Measurements from ENCODE around the gene UROC1. TPM values are rescaled to one million over a fixed set of nuclear protein-coding genes. Genes with fewer than 3 reads are reported as not detected.

Gene UROC1
- total RNA-seq, 2 donors from 2014 or later = not detected

DNA sequence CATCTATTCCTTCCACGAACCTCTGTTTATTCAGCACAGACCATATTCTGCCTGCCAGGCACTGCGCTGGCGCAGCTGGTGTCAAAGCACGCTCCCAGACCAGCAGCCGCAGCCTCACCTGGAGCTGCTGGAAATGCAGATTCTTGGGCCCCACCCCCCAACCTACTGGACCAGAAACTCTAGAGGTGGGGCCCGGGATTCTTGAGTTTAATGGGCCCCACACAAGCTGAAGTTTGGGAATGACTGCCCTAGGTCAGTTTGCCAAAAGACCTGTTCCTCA is 13.4 kb upstream of the UROC1 start:
- Histone ChIP-seq H3K4me3 (no peak overlapping the region), H3K9ac (ENCODE audit: low read depth in 2 of 2, low read length in 2 of 2) (no peak overlapping the region), H3K27me3 (no peaks in the 10 kb centered on the region), H3K36me3 (no peaks in the 10 kb centered on the region), H3K9me3 (no peaks in the 10 kb centered on the region), H3K27ac (no peak overlapping the region), H3K4me1 (no peaks in the 10 kb centered on the region)
- intact Hi-C loops (cut with DNase I) = no loop called here
- TF ChIP-seq, protein P1, sequence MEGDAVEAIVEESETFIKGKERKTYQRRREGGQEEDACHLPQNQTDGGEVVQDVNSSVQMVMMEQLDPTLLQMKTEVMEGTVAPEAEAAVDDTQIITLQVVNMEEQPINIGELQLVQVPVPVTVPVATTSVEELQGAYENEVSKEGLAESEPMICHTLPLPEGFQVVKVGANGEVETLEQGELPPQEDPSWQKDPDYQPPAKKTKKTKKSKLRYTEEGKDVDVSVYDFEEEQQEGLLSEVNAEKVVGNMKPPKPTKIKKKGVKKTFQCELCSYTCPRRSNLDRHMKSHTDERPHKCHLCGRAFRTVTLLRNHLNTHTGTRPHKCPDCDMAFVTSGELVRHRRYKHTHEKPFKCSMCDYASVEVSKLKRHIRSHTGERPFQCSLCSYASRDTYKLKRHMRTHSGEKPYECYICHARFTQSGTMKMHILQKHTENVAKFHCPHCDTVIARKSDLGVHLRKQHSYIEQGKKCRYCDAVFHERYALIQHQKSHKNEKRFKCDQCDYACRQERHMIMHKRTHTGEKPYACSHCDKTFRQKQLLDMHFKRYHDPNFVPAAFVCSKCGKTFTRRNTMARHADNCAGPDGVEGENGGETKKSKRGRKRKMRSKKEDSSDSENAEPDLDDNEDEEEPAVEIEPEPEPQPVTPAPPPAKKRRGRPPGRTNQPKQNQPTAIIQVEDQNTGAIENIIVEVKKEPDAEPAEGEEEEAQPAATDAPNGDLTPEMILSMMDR (IDR thresholded peaks at IDR 0.05) = no peak
- DNase-seq = no peak

DNA sequence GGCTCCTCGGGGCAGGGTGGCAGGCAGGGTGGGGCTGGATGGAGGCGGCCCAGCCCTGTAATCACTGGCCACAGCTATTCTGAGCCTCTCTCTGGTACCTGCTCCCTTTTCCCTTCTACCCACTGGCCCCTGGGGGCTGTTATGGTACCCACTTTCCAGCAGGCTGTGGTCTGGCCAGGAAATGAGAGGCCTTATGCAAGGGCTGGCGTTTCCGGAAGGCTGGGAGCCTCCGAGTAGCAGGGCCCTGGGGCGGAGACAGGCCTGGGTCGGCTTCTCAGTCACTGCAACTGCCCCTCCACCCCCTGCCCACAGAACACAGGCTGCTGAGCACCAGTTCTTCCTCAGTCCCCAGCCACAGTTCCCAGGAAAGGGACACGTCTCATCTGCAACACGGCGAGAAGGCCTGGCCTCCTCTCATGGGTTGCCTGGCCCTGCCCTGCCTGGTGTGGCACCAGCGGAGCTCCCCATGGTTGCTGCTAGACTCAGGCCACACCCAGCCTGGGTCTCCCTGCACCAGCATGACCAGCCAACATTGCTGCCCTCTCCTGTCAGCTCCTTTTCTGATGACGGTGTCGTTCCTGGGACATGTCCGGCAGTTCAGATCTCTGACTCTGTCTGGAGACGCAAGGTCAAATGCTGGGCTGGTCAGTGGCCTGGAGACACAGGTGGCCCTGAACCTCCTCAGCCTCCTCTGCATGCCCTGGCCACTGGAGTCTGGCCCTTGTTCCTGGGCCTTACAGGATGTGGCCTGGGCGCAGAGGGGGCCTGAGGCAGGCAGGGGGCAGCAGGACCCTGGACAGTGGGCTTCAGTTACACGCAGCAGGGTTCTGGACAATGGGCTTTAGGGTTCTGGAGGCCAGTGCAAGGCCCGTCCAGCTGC is 12.8 kb upstream of the UROC1 start:
- no peaks in the 10 kb centered on the region for H3K4me1 ChIP-seq
- no peak overlapping the region for H3K27ac ChIP-seq

DNA sequence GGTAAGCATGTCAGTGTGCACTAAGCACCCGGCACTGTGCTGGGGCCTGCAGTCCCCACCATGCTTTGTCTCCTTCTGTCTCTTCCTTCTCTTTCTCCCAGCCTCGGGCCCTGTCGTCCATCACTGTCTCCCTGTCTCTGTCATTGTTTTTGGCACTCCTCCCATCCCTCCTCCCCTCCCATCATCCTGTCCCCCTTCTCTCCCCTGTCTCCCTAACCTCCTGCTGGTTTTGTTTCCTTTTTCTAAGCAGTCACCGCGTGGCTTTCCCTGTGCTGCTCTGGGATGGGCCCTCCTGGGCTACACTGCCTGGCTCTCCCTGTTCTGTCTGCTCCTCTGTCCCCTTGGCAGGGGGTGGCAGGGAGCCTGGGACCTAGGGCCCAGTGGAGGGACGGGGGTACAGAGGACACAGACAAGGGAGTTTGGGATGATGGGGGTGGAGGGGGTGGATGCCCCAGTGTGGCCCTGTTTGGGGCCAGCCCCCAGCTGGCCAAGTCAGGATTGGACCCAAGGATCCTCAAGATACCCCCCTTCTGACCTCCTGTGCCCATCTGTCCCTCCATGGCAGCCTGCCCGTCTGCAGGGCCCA is 12.1 kb upstream of the UROC1 start:
- TF ChIP-seq, protein P1 (IDR thresholded peaks at IDR 0.05) = no peak
- H3K27me3 ChIP-seq = no peaks in the 10 kb centered on the region
- no peak overlapping the region for H3K4me3 ChIP-seq
- no peak overlapping the region for H3K27ac ChIP-seq
- H3K4me1 ChIP-seq = no peaks in the 10 kb centered on the region
- DNase-seq = no peak
- H3K36me3 ChIP-seq = no peaks in the 10 kb centered on the region
- intact Hi-C loops (cut with DNase I) = loop anchor here (10.0 kb wide), 2 partner anchors 125 to 1015 kb away; partner anchors contain the start of gene TXNRD3
- H3K9ac ChIP-seq (ENCODE audit: low read depth in 2 of 2, low read length in 2 of 2) = no peak overlapping the region
- H3K9me3 ChIP-seq = no peaks in the 10 kb centered on the region

More for the DNA sequence above, 12.8 kb upstream of the UROC1 start:
- Histone ChIP-seq H3K9ac (ENCODE audit: low read depth in 2 of 2, low read length in 2 of 2) (no peak overlapping the region), H3K9me3 (no peaks in the 10 kb centered on the region), H3K27me3 (no peaks in the 10 kb centered on the region), H3K4me3 (no peak overlapping the region), H3K36me3 (no peaks in the 10 kb centered on the region)
- DNase-seq = no peak
- TF ChIP-seq, protein P1 (IDR thresholded peaks at IDR 0.05) = no peak
- intact Hi-C loops (cut with DNase I) = no loop called here

DNA sequence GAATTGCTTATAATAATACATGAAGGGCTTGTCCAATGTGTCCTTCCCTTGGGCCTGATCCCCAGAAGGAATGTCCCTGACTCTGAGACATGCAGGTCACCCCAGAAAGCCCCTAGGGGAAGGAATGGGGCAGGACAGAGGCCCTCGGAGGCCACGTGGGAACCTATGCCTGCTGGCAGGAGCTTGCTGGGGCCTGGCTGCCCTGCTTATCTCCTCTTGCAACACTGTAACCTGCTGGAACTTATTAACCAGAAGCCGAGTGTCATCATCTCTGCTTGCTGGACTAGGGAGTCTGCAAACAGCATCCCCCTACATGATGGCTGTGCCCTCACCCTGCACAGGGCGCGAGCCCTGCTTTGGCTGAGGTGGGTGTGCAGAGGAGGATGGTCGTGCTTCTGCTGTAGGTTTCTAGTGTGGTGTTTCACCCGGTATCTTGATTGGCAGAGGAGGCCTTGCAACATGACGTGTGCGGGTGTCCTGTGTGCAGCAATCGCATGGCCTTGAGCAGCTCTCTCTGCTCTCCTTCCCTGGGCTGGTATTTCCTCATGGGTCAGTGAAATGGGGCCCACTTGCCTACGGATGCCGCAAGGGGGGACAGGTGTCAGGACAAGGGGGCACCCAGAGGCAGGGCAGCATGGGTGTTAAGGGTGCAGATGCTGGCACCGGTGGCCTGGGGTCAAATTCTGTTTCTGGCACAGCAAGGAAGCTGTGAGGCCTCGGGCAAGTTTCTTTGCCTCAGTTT is 11.4 kb upstream of the UROC1 start:
- intact Hi-C loops (cut with DNase I) = loop anchor here (10.0 kb wide), 2 partner anchors 126 to 1016 kb away; partner anchors contain the start of gene TXNRD3
- TF ChIP-seq, protein P1 (IDR thresholded peaks at IDR 0.05) = no peak
- Histone ChIP-seq H3K36me3 (no peaks in the 10 kb centered on the region), H3K9me3 (no peaks in the 10 kb centered on the region), H3K27me3 (no peaks in the 10 kb centered on the region), H3K4me1 (no peaks in the 10 kb centered on the region), H3K9ac (ENCODE audit: low read depth in 2 of 2, low read length in 2 of 2) (no peak overlapping the region), H3K27ac (no peak overlapping the region), H3K4me3 (no peak overlapping the region)
- DNase-seq = no peak

DNA sequence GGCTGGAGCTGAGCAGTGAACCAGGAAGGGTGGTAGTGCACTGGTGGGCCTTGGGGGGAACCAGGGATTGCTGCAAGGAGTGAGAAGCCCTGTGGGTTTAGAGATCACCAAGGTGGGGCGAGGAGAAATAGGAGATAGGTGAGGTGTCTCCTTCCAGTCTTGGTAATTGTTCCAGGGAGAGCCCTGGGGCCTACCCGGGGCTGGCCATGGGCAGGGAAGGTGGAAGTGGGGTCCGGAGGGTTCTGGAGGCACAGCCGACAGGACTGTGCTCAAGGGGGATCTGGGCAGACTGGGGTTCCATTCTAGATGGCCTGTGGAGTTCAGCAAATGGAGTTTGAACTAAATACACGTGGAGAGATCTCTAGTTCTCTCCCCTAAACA is 10.8 kb upstream of the UROC1 start:
- intact Hi-C loops (cut with DNase I) = loop anchor here (10.0 kb wide), 2 partner anchors 126 to 1016 kb away; partner anchors contain the start of gene TXNRD3
- Histone ChIP-seq H3K27me3 (no peaks in the 10 kb centered on the region), H3K27ac (no peak overlapping the region), H3K9me3 (no peaks in the 10 kb centered on the region), H3K36me3 (no peaks in the 10 kb centered on the region), H3K9ac (ENCODE audit: low read depth in 2 of 2, low read length in 2 of 2) (no peak overlapping the region), H3K4me3 (no peak overlapping the region), H3K4me1 (no peaks in the 10 kb centered on the region)
- TF ChIP-seq, protein P1 (IDR thresholded peaks at IDR 0.05) = no peak
- DNase-seq = no peak
